ENCODE data around the gene C2CD2.

DNA sequence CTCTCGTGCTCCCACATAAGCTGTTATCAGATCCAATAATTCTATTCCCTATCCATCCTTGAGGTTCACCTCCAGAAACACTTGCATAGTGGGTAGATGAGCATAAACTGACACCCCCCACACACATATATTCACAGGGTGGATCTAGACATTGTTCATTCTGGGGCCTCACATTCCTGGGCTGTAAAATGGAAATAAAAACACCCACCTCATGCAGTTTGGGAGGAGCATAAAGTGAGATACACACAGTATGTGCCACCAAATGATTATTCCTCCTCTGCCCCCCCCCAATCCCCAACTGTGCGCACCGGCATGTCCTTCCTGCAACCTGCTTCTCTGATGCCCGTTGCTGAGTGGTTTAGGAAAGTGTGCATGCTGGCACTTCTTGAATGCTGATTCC is 92.6 kb downstream of the C2CD2 start:
- TF ChIP-seq, protein P1, sequence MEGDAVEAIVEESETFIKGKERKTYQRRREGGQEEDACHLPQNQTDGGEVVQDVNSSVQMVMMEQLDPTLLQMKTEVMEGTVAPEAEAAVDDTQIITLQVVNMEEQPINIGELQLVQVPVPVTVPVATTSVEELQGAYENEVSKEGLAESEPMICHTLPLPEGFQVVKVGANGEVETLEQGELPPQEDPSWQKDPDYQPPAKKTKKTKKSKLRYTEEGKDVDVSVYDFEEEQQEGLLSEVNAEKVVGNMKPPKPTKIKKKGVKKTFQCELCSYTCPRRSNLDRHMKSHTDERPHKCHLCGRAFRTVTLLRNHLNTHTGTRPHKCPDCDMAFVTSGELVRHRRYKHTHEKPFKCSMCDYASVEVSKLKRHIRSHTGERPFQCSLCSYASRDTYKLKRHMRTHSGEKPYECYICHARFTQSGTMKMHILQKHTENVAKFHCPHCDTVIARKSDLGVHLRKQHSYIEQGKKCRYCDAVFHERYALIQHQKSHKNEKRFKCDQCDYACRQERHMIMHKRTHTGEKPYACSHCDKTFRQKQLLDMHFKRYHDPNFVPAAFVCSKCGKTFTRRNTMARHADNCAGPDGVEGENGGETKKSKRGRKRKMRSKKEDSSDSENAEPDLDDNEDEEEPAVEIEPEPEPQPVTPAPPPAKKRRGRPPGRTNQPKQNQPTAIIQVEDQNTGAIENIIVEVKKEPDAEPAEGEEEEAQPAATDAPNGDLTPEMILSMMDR (IDR thresholded peaks at IDR 0.05) = no peak
- TF ChIP-seq POLR2A (IDR thresholded peaks at IDR 0.05) = no peak
